ENCODE results near the gene ST3GAL5.
"Not testable (repeated sequence)": the region's sequence is repeated elsewhere in the genome, so short reads cannot be mapped to it uniquely, and the experiment has no call there.

ST3GAL5 gene

GRCh38 chr2:85901155-85901554, 12.4 kb upstream of the ST3GAL5 start:
- Histone ChIP-seq H3K4me3 (ENCODE audit: insufficient read length, low read depth) (no peak overlapping the region), H3K36me3 (ENCODE audit: insufficient read depth, insufficient read length, low read length) (no peaks in the 10 kb centered on the region), H3K4me1 (ENCODE audit: insufficient read depth, insufficient read length) (no peaks in the 10 kb centered on the region), H3K9me3 (ENCODE audit: insufficient read depth, low read length) (no peaks in the 10 kb centered on the region), H3K9ac (ENCODE audit: insufficient read length, low read depth) (no peak overlapping the region), H3K27me3 (ENCODE audit: insufficient read depth, insufficient read length) (no peaks in the 10 kb centered on the region)
- no peak for DNase-seq (ENCODE audit: low read depth, low spot score)
- no peak for TF ChIP-seq ZNF274 (IDR thresholded peaks at IDR 0.05; ENCODE audit: low read depth, low read length)
- TF ChIP-seq YY1 (IDR thresholded peaks at IDR 0.05; ENCODE audit: insufficient read depth, insufficient read length): no peak
- TF ChIP-seq SUZ12 (IDR thresholded peaks at IDR 0.05; ENCODE audit: extremely low read depth, insufficient read depth, insufficient read length): no peak

GRCh38 chr2:85900366-85900765, 11.6 kb upstream of the ST3GAL5 start:
- no peak for TF ChIP-seq ZNF274 (IDR thresholded peaks at IDR 0.05; ENCODE audit: low read depth, low read length)
- no peak for TF ChIP-seq SUZ12 (IDR thresholded peaks at IDR 0.05; ENCODE audit: extremely low read depth, insufficient read depth, insufficient read length)
- TF ChIP-seq YY1 (IDR thresholded peaks at IDR 0.05; ENCODE audit: insufficient read depth, insufficient read length): no peak
- DNase-seq (ENCODE audit: low read depth, low spot score): no peak
- no peak overlapping the region for H3K4me3 ChIP-seq (ENCODE audit: insufficient read length, low read depth)
- H3K9ac ChIP-seq (ENCODE audit: insufficient read length, low read depth): no peak overlapping the region
- H3K4me1 ChIP-seq (ENCODE audit: insufficient read depth, insufficient read length): no peaks in the 10 kb centered on the region
- H3K9me3 ChIP-seq (ENCODE audit: insufficient read depth, low read length): peaks cover 2% of the 10 kb centered on the region; the same call in 1 of the 2 replicates
- H3K36me3 ChIP-seq (ENCODE audit: insufficient read depth, insufficient read length, low read length): no peaks in the 10 kb centered on the region
- H3K27me3 ChIP-seq (ENCODE audit: insufficient read depth, insufficient read length): no peaks in the 10 kb centered on the region

- no peaks in the 10 kb centered on the region for H3K4me1 ChIP-seq (ENCODE audit: insufficient read depth, insufficient read length)
- no peaks in the 10 kb centered on the region for H3K36me3 ChIP-seq (ENCODE audit: insufficient read depth, insufficient read length, low read length)
- H3K9me3 ChIP-seq (ENCODE audit: insufficient read depth, low read length): peaks cover 7% of the 10 kb centered on the region; the same call in 1 of the 2 replicates
- no peak overlapping the region for H3K4me3 ChIP-seq (ENCODE audit: insufficient read length, low read depth)
- H3K27me3 ChIP-seq (ENCODE audit: insufficient read depth, insufficient read length): no peaks in the 10 kb centered on the region
- TF ChIP-seq SUZ12 (IDR thresholded peaks at IDR 0.05; ENCODE audit: extremely low read depth, insufficient read depth, insufficient read length): no peak
- TF ChIP-seq YY1 (IDR thresholded peaks at IDR 0.05; ENCODE audit: insufficient read depth, insufficient read length): no peak
- TF ChIP-seq ZNF274 (IDR thresholded peaks at IDR 0.05; ENCODE audit: low read depth, low read length): no peak
- no peak for DNase-seq (ENCODE audit: low read depth, low spot score)
- H3K9ac ChIP-seq (ENCODE audit: insufficient read length, low read depth): no peak overlapping the region
Measured at GRCh38 chr2:85899849-85900248, 11.1 kb upstream of the ST3GAL5 start.

GRCh38 chr2:85899284-85899683, 10.5 kb upstream of the ST3GAL5 start:
- TF ChIP-seq YY1 (IDR thresholded peaks at IDR 0.05; ENCODE audit: insufficient read depth, insufficient read length) (no peak), ZNF274 (IDR thresholded peaks at IDR 0.05; ENCODE audit: low read depth, low read length) (no peak), SUZ12 (IDR thresholded peaks at IDR 0.05; ENCODE audit: extremely low read depth, insufficient read depth, insufficient read length) (no peak)
- peaks cover 10% of the 10 kb centered on the region; the same call in 1 of the 2 replicates for H3K9me3 ChIP-seq (ENCODE audit: insufficient read depth, low read length)
- no peak for DNase-seq (ENCODE audit: low read depth, low spot score)
- no peak overlapping the region for H3K4me3 ChIP-seq (ENCODE audit: insufficient read length, low read depth)
- no peak overlapping the region for H3K9ac ChIP-seq (ENCODE audit: insufficient read length, low read depth)
- H3K36me3 ChIP-seq (ENCODE audit: insufficient read depth, insufficient read length, low read length): no peaks in the 10 kb centered on the region
- H3K4me1 ChIP-seq (ENCODE audit: insufficient read depth, insufficient read length): no peaks in the 10 kb centered on the region
- no peaks in the 10 kb centered on the region for H3K27me3 ChIP-seq (ENCODE audit: insufficient read depth, insufficient read length)

- Histone ChIP-seq H3K9me3 (ENCODE audit: insufficient read depth, low read length) (peaks cover 10% of the 10 kb centered on the region; the same call in 1 of the 2 replicates), H3K36me3 (ENCODE audit: insufficient read depth, insufficient read length, low read length) (no peaks in the 10 kb centered on the region), H3K4me3 (ENCODE audit: insufficient read length, low read depth) (no peak overlapping the region), H3K4me1 (ENCODE audit: insufficient read depth, insufficient read length) (no peaks in the 10 kb centered on the region), H3K9ac (ENCODE audit: insufficient read length, low read depth) (no peak overlapping the region), H3K27me3 (ENCODE audit: insufficient read depth, insufficient read length) (no peaks in the 10 kb centered on the region)
- DNase-seq (ENCODE audit: low read depth, low spot score): no peak
- no peak for TF ChIP-seq ZNF274 (IDR thresholded peaks at IDR 0.05; ENCODE audit: low read depth, low read length)
- TF ChIP-seq SUZ12 (IDR thresholded peaks at IDR 0.05; ENCODE audit: extremely low read depth, insufficient read depth, insufficient read length): no peak
- TF ChIP-seq YY1 (IDR thresholded peaks at IDR 0.05; ENCODE audit: insufficient read depth, insufficient read length): no peak
Measured at GRCh38 chr2:85898881-85899280, 10.1 kb upstream of the ST3GAL5 start.

GRCh38 chr2:85894554-85895278, 5.9 kb upstream of the ST3GAL5 start:
- not testable (repeated sequence) for DNase-seq (ENCODE audit: low read depth, low spot score); H3K4me3 ChIP-seq (ENCODE audit: insufficient read length, low read depth)
- peaks cover 11% of the 10 kb centered on the region for H3K27me3 ChIP-seq (ENCODE audit: insufficient read depth, insufficient read length)

GRCh38 chr2:85893428-85894258, 4.9 kb upstream of the ST3GAL5 start:
- Histone ChIP-seq H3K4me1 (ENCODE audit: insufficient read depth, insufficient read length) (peaks cover 3% of the 10 kb centered on the region), H3K9ac (ENCODE audit: insufficient read length, low read depth) (no peak overlapping the region), H3K27me3 (ENCODE audit: insufficient read depth, insufficient read length) (peaks cover 17% of the 10 kb centered on the region), H3K9me3 (ENCODE audit: insufficient read depth, low read length) (peaks cover 10% of the 10 kb centered on the region; the same call in 1 of the 2 replicates), H3K4me3 (ENCODE audit: insufficient read length, low read depth) (no peak overlapping the region), H3K36me3 (ENCODE audit: insufficient read depth, insufficient read length, low read length) (no peaks in the 10 kb centered on the region)
- DNase-seq (ENCODE audit: low read depth, low spot score): no peak
- no peak for TF ChIP-seq ZNF274 (IDR thresholded peaks at IDR 0.05; ENCODE audit: low read depth, low read length)
- no peak for TF ChIP-seq YY1 (IDR thresholded peaks at IDR 0.05; ENCODE audit: insufficient read depth, insufficient read length)
- no peak for TF ChIP-seq SUZ12 (IDR thresholded peaks at IDR 0.05; ENCODE audit: extremely low read depth, insufficient read depth, insufficient read length)

More at GRCh38 chr2:85894554-85895278, 5.9 kb upstream of the ST3GAL5 start:
- H3K4me1 ChIP-seq (ENCODE audit: insufficient read depth, insufficient read length); H3K9ac ChIP-seq (ENCODE audit: insufficient read length, low read depth); H3K36me3 ChIP-seq (ENCODE audit: insufficient read depth, insufficient read length, low read length): not testable (repeated sequence)
- peaks cover 10% of the 10 kb centered on the region; the same call in 1 of the 2 replicates for H3K9me3 ChIP-seq (ENCODE audit: insufficient read depth, low read length)
